Measurements from ENCODE around the gene TENM3. TPM values are rescaled to one million over a fixed set of nuclear protein-coding genes. Genes with fewer than 3 reads are reported as not detected.

Gene TENM3
- total and polyA plus RNA-seq, 2 of the 8 experiments (the other 6 are each of a cell fraction or from before 2014, with no cell fraction given) = 36.9 to 69.3 TPM

- TF ChIP-seq SAP30 (IDR thresholded peaks at IDR 0.05; ENCODE audit: insufficient read depth, insufficient replicate concordance, low read length) = no peak
- TF ChIP-seq JUND (IDR thresholded peaks at IDR 0.05; ENCODE audit: low read length) = no peak
- TF ChIP-seq EP300 (IDR thresholded peaks at IDR 0.05; ENCODE audit: borderline replicate concordance in 1 of 2, low read depth in 2 of 2, low read length in 2 of 2) = no peak
- no peak for TF ChIP-seq NRF1 (IDR thresholded peaks at IDR 0.05; ENCODE audit: low read depth, low read length)
- no peak for TF ChIP-seq CHD2 (IDR thresholded peaks at IDR 0.05; ENCODE audit: low read length)
- TF ChIP-seq RXRA (IDR thresholded peaks at IDR 0.05; ENCODE audit: insufficient read depth, low read depth, low read length) = no peak
Measured at GRCh38 chr4:182380771-182381181, 137.6 kb downstream of the TENM3 start (continued).
